ENCODE measurements around the gene ABHD14A. TPM values are rescaled to one million over a fixed set of nuclear protein-coding genes. Genes with fewer than 3 reads are reported as not detected.

Gene ABHD14A
- total and polyA plus RNA-seq, 4 experiments from 2014 or later: 23.7 to 136 (median 60.0) TPM

- peak overlapping the region in 1 of 7 donors; percentile 36 for H3K27ac Mint-ChIP-seq
- H3K9me3 ChIP-seq (ENCODE audit: control insufficient read depth in 1 of 2, low read length in 2 of 2): no peaks in the 10 kb centered on the region
- no peak overlapping the region for H3K4me3 ChIP-seq (ENCODE audit: low read length in 2 of 2)
- no peaks in the 10 kb centered on the region for H3K36me3 Mint-ChIP-seq
- POLR2A ChIA-PET (ENCODE audit: partially characterized antibody): interaction anchor here (1.8 kb wide), 1 partner anchor 52 kb away, joined by 10 read pairs; the partner anchor contains the start of gene DUSP7
- CTCF ChIA-PET (ENCODE audit: partially characterized antibody): interaction anchor here (1.3 to 10.6 kb wide), 5 partner anchors 8 to 139 kb away, joined by 4 to 147 read pairs (median 97); partner anchors contain the start of gene DUSP7
- H3K4me1 Mint-ChIP-seq: peaks cover 3 to 22% (median 12%) of the 10 kb centered on the region in 4 donors
- peak overlapping the region in 1 of 8 donors; percentile 12 for H3K4me3 Mint-ChIP-seq
- intact Hi-C loops (cut with micrococcal nuclease): loop anchor here (5.0 kb wide), 1 partner anchor 332 kb away; no protein-coding TSS in a partner anchor
- no peaks in the 10 kb centered on the region for H3K36me3 ChIP-seq (ENCODE audit: insufficient read depth, low read length)
- H3K4me1 ChIP-seq (ENCODE audit: insufficient read depth, low read length): peaks cover 22% of the 10 kb centered on the region
- no peaks in the 10 kb centered on the region for H3K27me3 ChIP-seq (ENCODE audit: insufficient read depth, low read length)
- H3K9me3 Mint-ChIP-seq: no peaks in the 10 kb centered on the region
- DNase-seq: no peak
- H3K27ac ChIP-seq (ENCODE audit: low read depth, low read length): no peak overlapping the region
- no peaks in the 10 kb centered on the region for H3K27me3 Mint-ChIP-seq
These were observed 30.1 kb downstream of the ABHD14A start for GRCh38 chr3:52004906-52005395.

GRCh38 chr3:52005571-52005986 lies 30.7 kb downstream of the ABHD14A start:
- Mint-ChIP-seq H3K27me3 (no peaks in the 10 kb centered on the region), H3K9me3 (no peaks in the 10 kb centered on the region), H3K4me1 (peaks cover 6 to 22% (median 12%) of the 10 kb centered on the region in 4 donors), H3K27ac (no peak overlapping the region), H3K4me3 (peak overlapping the region in 1 of 8 donors; percentile 34), H3K36me3 (no peaks in the 10 kb centered on the region)
- Histone ChIP-seq H3K4me1 (ENCODE audit: insufficient read depth, low read length) (peaks cover 22% of the 10 kb centered on the region), H3K27ac (ENCODE audit: low read depth, low read length) (no peak overlapping the region), H3K36me3 (ENCODE audit: insufficient read depth, low read length) (no peaks in the 10 kb centered on the region), H3K27me3 (ENCODE audit: insufficient read depth, low read length) (no peaks in the 10 kb centered on the region), H3K9me3 (ENCODE audit: control insufficient read depth in 1 of 2, low read length in 2 of 2) (no peaks in the 10 kb centered on the region), H3K4me3 (ENCODE audit: low read length in 2 of 2) (no peak overlapping the region)
- POLR2A ChIA-PET (ENCODE audit: partially characterized antibody): interaction anchor here (0.9 kb wide), 1 partner anchor 10 kb away, joined by 3 read pairs; the partner anchor contains the start of gene RPL29
- intact Hi-C loops (cut with micrococcal nuclease): no loop called here
- CTCF ChIA-PET (ENCODE audit: partially characterized antibody): interaction anchor here (1.5 to 10.6 kb wide), 4 partner anchors 8 to 138 kb away, joined by 4 to 147 read pairs (median 114); partner anchors contain the start of gene DUSP7
- no peak for DNase-seq

GRCh38 chr3:52006017-52006819 lies 31.4 kb downstream of the ABHD14A start:
- Histone ChIP-seq H3K9me3 (ENCODE audit: control insufficient read depth in 1 of 2, low read length in 2 of 2) (no peaks in the 10 kb centered on the region), H3K4me3 (ENCODE audit: low read length in 2 of 2) (no peak overlapping the region), H3K27me3 (ENCODE audit: insufficient read depth, low read length) (no peaks in the 10 kb centered on the region), H3K4me1 (ENCODE audit: insufficient read depth, low read length) (peaks cover 21% of the 10 kb centered on the region), H3K27ac (ENCODE audit: low read depth, low read length) (no peak overlapping the region), H3K36me3 (ENCODE audit: insufficient read depth, low read length) (no peaks in the 10 kb centered on the region)
- Mint-ChIP-seq H3K36me3 (no peaks in the 10 kb centered on the region), H3K27ac (peak overlapping the region in 1 of 7 donors; percentile 41), H3K4me1 (peaks cover 6 to 22% (median 12%) of the 10 kb centered on the region in 4 donors), H3K27me3 (no peaks in the 10 kb centered on the region), H3K4me3 (peak overlapping the region in 2 of 8 donors; percentile 17 to 34), H3K9me3 (peaks cover 0 to 2% (median 0%) of the 10 kb centered on the region in 8 donors)
- ChIA-PET POLR2A (ENCODE audit: partially characterized antibody) (interaction anchor here (0.9 to 1.3 kb wide), 2 partner anchors 10 to 32 kb away, joined by 3 read pairs; partner anchors contain the start of genes ABHD14B and RPL29), CTCF (ENCODE audit: partially characterized antibody) (interaction anchor here (6.6 to 10.6 kb wide), 3 partner anchors 48 to 137 kb away, joined by 97 to 147 read pairs (median 132); partner anchors contain the start of gene DUSP7)
- intact Hi-C loops (cut with micrococcal nuclease): no loop called here
- DNase-seq: no peak

GRCh38 chr3:52006820-52007133 lies 31.9 kb downstream of the ABHD14A start:
- H3K4me3 Mint-ChIP-seq: no peak overlapping the region
- H3K4me1 ChIP-seq (ENCODE audit: insufficient read depth, low read length): peaks cover 15% of the 10 kb centered on the region
- no peak for DNase-seq
- ChIA-PET POLR2A (ENCODE audit: partially characterized antibody) (interaction anchor here (1.3 kb wide), 1 partner anchor 33 kb away, joined by 3 read pairs; the partner anchor contains the start of gene ABHD14B), CTCF (ENCODE audit: partially characterized antibody) (interaction anchor here (10.6 kb wide), 1 partner anchor 137 kb away, joined by 147 read pairs; no protein-coding TSS in a partner anchor)
- H3K27me3 ChIP-seq (ENCODE audit: insufficient read depth, low read length): no peaks in the 10 kb centered on the region
- no peak overlapping the region for H3K4me3 ChIP-seq (ENCODE audit: low read length in 2 of 2)
- intact Hi-C loops (cut with micrococcal nuclease): no loop called here
- H3K9me3 Mint-ChIP-seq: peaks cover 0 to 2% (median 0%) of the 10 kb centered on the region in 8 donors
- H3K9me3 ChIP-seq (ENCODE audit: control insufficient read depth in 1 of 2, low read length in 2 of 2): no peaks in the 10 kb centered on the region
- no peak overlapping the region for H3K27ac Mint-ChIP-seq
- no peak overlapping the region for H3K27ac ChIP-seq (ENCODE audit: low read depth, low read length)
- no peaks in the 10 kb centered on the region for H3K36me3 Mint-ChIP-seq
- H3K27me3 Mint-ChIP-seq: no peaks in the 10 kb centered on the region
- H3K4me1 Mint-ChIP-seq: peaks cover 6 to 17% (median 10%) of the 10 kb centered on the region in 4 donors
- H3K36me3 ChIP-seq (ENCODE audit: insufficient read depth, low read length): no peaks in the 10 kb centered on the region

- CTCF ChIA-PET (ENCODE audit: partially characterized antibody): interaction anchor here (0.6 to 10.6 kb wide), 2 partner anchors 46 to 136 kb away, joined by 6 to 147 read pairs; no protein-coding TSS in a partner anchor
- Histone ChIP-seq H3K27me3 (ENCODE audit: insufficient read depth, low read length) (no peaks in the 10 kb centered on the region), H3K4me1 (ENCODE audit: insufficient read depth, low read length) (peaks cover 11% of the 10 kb centered on the region), H3K27ac (ENCODE audit: low read depth, low read length) (no peak overlapping the region), H3K4me3 (ENCODE audit: low read length in 2 of 2) (no peak overlapping the region), H3K36me3 (ENCODE audit: insufficient read depth, low read length) (no peaks in the 10 kb centered on the region), H3K9me3 (ENCODE audit: control insufficient read depth in 1 of 2, low read length in 2 of 2) (no peaks in the 10 kb centered on the region)
- Mint-ChIP-seq H3K4me1 (peaks cover 5 to 14% (median 9%) of the 10 kb centered on the region in 4 donors), H3K36me3 (no peaks in the 10 kb centered on the region), H3K27me3 (no peaks in the 10 kb centered on the region), H3K27ac (no peak overlapping the region), H3K9me3 (peaks cover 0 to 2% (median 0%) of the 10 kb centered on the region in 8 donors), H3K4me3 (no peak overlapping the region)
- DNase-seq: no peak
- intact Hi-C loops (cut with micrococcal nuclease): no loop called here
- POLR2A ChIA-PET (ENCODE audit: partially characterized antibody): interaction anchor here (1.3 kb wide), 1 partner anchor 33 kb away, joined by 3 read pairs; the partner anchor contains the start of gene ABHD14B
These were observed 32.4 kb downstream of the ABHD14A start for GRCh38 chr3:52007291-52007690.

GRCh38 chr3:52010431-52010830 lies 35.6 kb downstream of the ABHD14A start:
- intact Hi-C loops (cut with micrococcal nuclease): no loop called here

More at GRCh38 chr3:52010431-52010830, 35.6 kb downstream of the ABHD14A start:
- H3K9me3 ChIP-seq (ENCODE audit: control insufficient read depth in 1 of 2, low read length in 2 of 2): no peaks in the 10 kb centered on the region
- no peak overlapping the region for H3K27ac ChIP-seq (ENCODE audit: low read depth, low read length)
- peaks cover 0 to 3% (median 0%) of the 10 kb centered on the region in 8 donors for H3K9me3 Mint-ChIP-seq
- H3K4me1 Mint-ChIP-seq: peaks cover 5 to 11% (median 8%) of the 10 kb centered on the region in 4 donors
- POLR2A ChIA-PET (ENCODE audit: partially characterized antibody): no interaction called here
- H3K27me3 Mint-ChIP-seq: no peaks in the 10 kb centered on the region
- H3K27me3 ChIP-seq (ENCODE audit: insufficient read depth, low read length): no peaks in the 10 kb centered on the region
- H3K27ac Mint-ChIP-seq: no peak overlapping the region
- no peaks in the 10 kb centered on the region for H3K36me3 Mint-ChIP-seq
- no peak overlapping the region for H3K4me3 ChIP-seq (ENCODE audit: low read length in 2 of 2)
- peaks cover 11% of the 10 kb centered on the region for H3K4me1 ChIP-seq (ENCODE audit: insufficient read depth, low read length)
- CTCF ChIA-PET (ENCODE audit: partially characterized antibody): interaction anchor here (10.6 kb wide), 1 partner anchor 133 kb away, joined by 147 read pairs; no protein-coding TSS in a partner anchor
- H3K36me3 ChIP-seq (ENCODE audit: insufficient read depth, low read length): no peaks in the 10 kb centered on the region
- DNase-seq: no peak
- no peak overlapping the region for H3K4me3 Mint-ChIP-seq

Measured in CD4-positive, alpha-beta memory T cell (primary cell).